ENCODE results near the gene MMP10. TPM values are rescaled to one million over a fixed set of nuclear protein-coding genes. Genes with fewer than 3 reads are reported as not detected.

MMP10 gene
- total RNA-seq, 4 donors from 2014 or later = not detected

GRCh38 chr11:102771351-102771750 is 9.1 kb downstream of the MMP10 start:
- no peak for DNase-seq
- Histone ChIP-seq H3K9me3 (no peaks in the 10 kb centered on the region), H3K4me3 (no peak overlapping the region), H3K36me3 (no peaks in the 10 kb centered on the region), H3K27me3 (peaks cover 0 to 18% (median 0%) of the 10 kb centered on the region in 4 donors), H3K4me1 (no peaks in the 10 kb centered on the region), H3K27ac (no peak overlapping the region)
- WGBS, 2 donors = 20 to 57% methylated on average over 1 of the region's 1 CpG
- TF ChIP-seq POLR2A (IDR thresholded peaks at IDR 0.05) (no peak), CTCF (IDR thresholded peaks at IDR 0.05) (no peak)
- intact Hi-C loops (cut with DNase I) = no loop called here

- Histone ChIP-seq H3K36me3 (no peaks in the 10 kb centered on the region), H3K27me3 (peaks cover 0 to 20% (median 0%) of the 10 kb centered on the region in 4 donors), H3K9me3 (no peaks in the 10 kb centered on the region), H3K4me3 (no peak overlapping the region), H3K27ac (no peak overlapping the region), H3K4me1 (no peaks in the 10 kb centered on the region)
- TF ChIP-seq CTCF (IDR thresholded peaks at IDR 0.05) (no peak), POLR2A (IDR thresholded peaks at IDR 0.05) (no peak)
- DNase-seq = no peak
- intact Hi-C loops (cut with DNase I) = no loop called here
Observed at GRCh38 chr11:102770191-102770590, 10.2 kb downstream of the MMP10 start.

- Histone ChIP-seq H3K27me3 (peaks cover 0 to 32% (median 0%) of the 10 kb centered on the region in 4 donors), H3K36me3 (no peaks in the 10 kb centered on the region), H3K27ac (no peak overlapping the region), H3K9me3 (no peaks in the 10 kb centered on the region), H3K4me3 (no peak overlapping the region), H3K4me1 (no peaks in the 10 kb centered on the region)
- DNase-seq = no peak
- TF ChIP-seq POLR2A (IDR thresholded peaks at IDR 0.05) (no peak), CTCF (IDR thresholded peaks at IDR 0.05) (no peak)
- WGBS, 2 donors = 74 to 87% methylated on average over 14 to 18 of the region's 18 CpGs
- intact Hi-C loops (cut with DNase I) = no loop called here
Observed at GRCh38 chr11:102767800-102768199, 12.6 kb downstream of the MMP10 start.

- no peak overlapping the region for H3K27ac ChIP-seq
- no peak for TF ChIP-seq POLR2A (IDR thresholded peaks at IDR 0.05)
- TF ChIP-seq CTCF (IDR thresholded peaks at IDR 0.05) = no peak
- no peak for DNase-seq
- WGBS, 2 donors = 36 to 69% methylated on average over 2 of the region's 2 CpGs
- no peaks in the 10 kb centered on the region for H3K36me3 ChIP-seq
- intact Hi-C loops (cut with DNase I) = no loop called here
- peaks cover 0 to 34% (median 0%) of the 10 kb centered on the region in 4 donors for H3K27me3 ChIP-seq
- no peak overlapping the region for H3K4me3 ChIP-seq
- H3K9me3 ChIP-seq = no peaks in the 10 kb centered on the region
- peaks cover 0 to 14% (median 0%) of the 10 kb centered on the region in 3 donors for H3K4me1 ChIP-seq
Observed at GRCh38 chr11:102763440-102763839, 17.0 kb downstream of the MMP10 start.

- peaks cover 0 to 14% (median 0%) of the 10 kb centered on the region in 3 donors for H3K4me1 ChIP-seq
- H3K36me3 ChIP-seq = no peaks in the 10 kb centered on the region
- no peak overlapping the region for H3K27ac ChIP-seq
- no peak overlapping the region for H3K4me3 ChIP-seq
- no peaks in the 10 kb centered on the region for H3K9me3 ChIP-seq
- no peak for TF ChIP-seq CTCF (IDR thresholded peaks at IDR 0.05)
- intact Hi-C loops (cut with DNase I) = no loop called here
- WGBS, 2 donors = 31 to 48% methylated on average over 2 of the region's 2 CpGs
- no peak for DNase-seq
- peaks cover 0 to 28% (median 0%) of the 10 kb centered on the region in 4 donors for H3K27me3 ChIP-seq
Observed at GRCh38 chr11:102762361-102762767, 18.1 kb downstream of the MMP10 start.

All from esophagus squamous epithelium (tissue), 5 donors.